Measurements from ENCODE around the gene PRRX2.
"Not testable (repeated sequence)": the region's sequence is repeated elsewhere in the genome, so short reads cannot be mapped to it uniquely, and the experiment has no call there.

The PRRX2 gene

GRCh38 chr9:129749575-129749974, 84.1 kb downstream of the PRRX2 start:
- Histone ChIP-seq H3K36me3 (ENCODE audit: insufficient read depth, low read depth, low read length) (no peaks in the 10 kb centered on the region), H3K9me3 (ENCODE audit: insufficient read depth, low read depth, low read length) (no peaks in the 10 kb centered on the region), H3K4me3 (ENCODE audit: low read length) (no peak overlapping the region), H3K27me3 (ENCODE audit: insufficient read depth, low read length) (peaks cover 10% of the 10 kb centered on the region), H3K9ac (ENCODE audit: low read depth, low read length) (no peak overlapping the region), H3K27ac (ENCODE audit: low read length) (no peak overlapping the region), H3K4me1 (ENCODE audit: insufficient read depth, low read length) (no peaks in the 10 kb centered on the region)

GRCh38 chr9:129750013-129750638, 84.7 kb downstream of the PRRX2 start:
- no peak overlapping the region for H3K9ac ChIP-seq (ENCODE audit: low read depth, low read length)
- no peaks in the 10 kb centered on the region for H3K36me3 ChIP-seq (ENCODE audit: insufficient read depth, low read depth, low read length)
- H3K27ac ChIP-seq (ENCODE audit: low read length): no peak overlapping the region
- H3K4me1 ChIP-seq (ENCODE audit: insufficient read depth, low read length): no peaks in the 10 kb centered on the region
- H3K27me3 ChIP-seq (ENCODE audit: insufficient read depth, low read length): peaks cover 10% of the 10 kb centered on the region
- H3K4me3 ChIP-seq (ENCODE audit: low read length): no peak overlapping the region
- no peaks in the 10 kb centered on the region for H3K9me3 ChIP-seq (ENCODE audit: insufficient read depth, low read depth, low read length)

- Histone ChIP-seq H3K4me1 (ENCODE audit: insufficient read depth, low read length) (no peaks in the 10 kb centered on the region), H3K9me3 (ENCODE audit: insufficient read depth, low read depth, low read length) (no peaks in the 10 kb centered on the region), H3K4me3 (ENCODE audit: low read length) (peak overlapping the region; percentile 33; the same call in 1 of the 2 replicates), H3K27ac (ENCODE audit: low read length) (no peak overlapping the region), H3K27me3 (ENCODE audit: insufficient read depth, low read length) (peaks cover 10% of the 10 kb centered on the region), H3K36me3 (ENCODE audit: insufficient read depth, low read depth, low read length) (no peaks in the 10 kb centered on the region), H3K9ac (ENCODE audit: low read depth, low read length) (no peak overlapping the region)
These were observed 86.7 kb downstream of the PRRX2 start for GRCh38 chr9:129751841-129752801.

GRCh38 chr9:129752900-129753729, 87.7 kb downstream of the PRRX2 start, which contains the start of gene PTGES:
PTGES (minus strand) TSS chr9:129753042; CDS start chr9:129753012, 30 bp downstream.
- H3K27me3 ChIP-seq (ENCODE audit: insufficient read depth, low read length): peaks cover 10% of the 10 kb centered on the region
- peak within 1 kb of the TSS; percentile 33; the same call in 1 of the 2 replicates for H3K4me3 ChIP-seq (ENCODE audit: low read length)
- H3K27ac ChIP-seq (ENCODE audit: low read length): no peak within 1 kb of the TSS

GRCh38 chr9:129755151-129755550, 89.7 kb downstream of the PRRX2 start:
- Histone ChIP-seq H3K9ac (ENCODE audit: low read depth, low read length) (no peak overlapping the region), H3K36me3 (ENCODE audit: insufficient read depth, low read depth, low read length) (no peaks in the 10 kb centered on the region), H3K4me1 (ENCODE audit: insufficient read depth, low read length) (no peaks in the 10 kb centered on the region), H3K27me3 (ENCODE audit: insufficient read depth, low read length) (peaks cover 10% of the 10 kb centered on the region), H3K27ac (ENCODE audit: low read length) (no peak overlapping the region), H3K4me3 (ENCODE audit: low read length) (no peak overlapping the region), H3K9me3 (ENCODE audit: insufficient read depth, low read depth, low read length) (no peaks in the 10 kb centered on the region)

More at GRCh38 chr9:129752900-129753729, 87.7 kb downstream of the PRRX2 start, which contains the start of gene PTGES:
- H3K36me3 ChIP-seq (ENCODE audit: insufficient read depth, low read depth, low read length): no peaks in the 10 kb centered on the region
- H3K9me3 ChIP-seq (ENCODE audit: insufficient read depth, low read depth, low read length): no peaks in the 10 kb centered on the region
- H3K9ac ChIP-seq (ENCODE audit: low read depth, low read length): no peak within 1 kb of the TSS
- no peaks in the 10 kb centered on the region for H3K4me1 ChIP-seq (ENCODE audit: insufficient read depth, low read length)

- Histone ChIP-seq H3K4me3 (ENCODE audit: low read length) (no peak overlapping the region), H3K4me1 (ENCODE audit: insufficient read depth, low read length) (no peaks in the 10 kb centered on the region), H3K27ac (ENCODE audit: low read length) (no peak overlapping the region), H3K36me3 (ENCODE audit: insufficient read depth, low read depth, low read length) (no peaks in the 10 kb centered on the region), H3K27me3 (ENCODE audit: insufficient read depth, low read length) (peaks cover 10% of the 10 kb centered on the region), H3K9me3 (ENCODE audit: insufficient read depth, low read depth, low read length) (no peaks in the 10 kb centered on the region), H3K9ac (ENCODE audit: low read depth, low read length) (no peak overlapping the region)
These were observed 90.7 kb downstream of the PRRX2 start for GRCh38 chr9:129756191-129756590.

GRCh38 chr9:129757045-129757444, 91.6 kb downstream of the PRRX2 start:
- Histone ChIP-seq H3K4me3 (ENCODE audit: low read length) (no peak overlapping the region), H3K36me3 (ENCODE audit: insufficient read depth, low read depth, low read length) (no peaks in the 10 kb centered on the region), H3K9ac (ENCODE audit: low read depth, low read length) (no peak overlapping the region), H3K4me1 (ENCODE audit: insufficient read depth, low read length) (no peaks in the 10 kb centered on the region), H3K9me3 (ENCODE audit: insufficient read depth, low read depth, low read length) (no peaks in the 10 kb centered on the region), H3K27me3 (ENCODE audit: insufficient read depth, low read length) (peaks cover 7% of the 10 kb centered on the region; the same call in 1 of the 2 replicates), H3K27ac (ENCODE audit: low read length) (no peak overlapping the region)

GRCh38 chr9:129759319-129759718, 93.9 kb downstream of the PRRX2 start:
- Histone ChIP-seq H3K27me3 (ENCODE audit: insufficient read depth, low read length) (no peaks in the 10 kb centered on the region), H3K4me1 (ENCODE audit: insufficient read depth, low read length) (no peaks in the 10 kb centered on the region), H3K9ac (ENCODE audit: low read depth, low read length) (no peak overlapping the region), H3K27ac (ENCODE audit: low read length) (no peak overlapping the region), H3K9me3 (ENCODE audit: insufficient read depth, low read depth, low read length) (no peaks in the 10 kb centered on the region), H3K4me3 (ENCODE audit: low read length) (no peak overlapping the region), H3K36me3 (ENCODE audit: insufficient read depth, low read depth, low read length) (no peaks in the 10 kb centered on the region)

- H3K4me3 ChIP-seq (ENCODE audit: low read length): no peak overlapping the region
These were observed 94.5 kb downstream of the PRRX2 start for GRCh38 chr9:129759804-129760502.

GRCh38 chr9:129760784-129761183, 95.3 kb downstream of the PRRX2 start:
- H3K27ac ChIP-seq (ENCODE audit: low read length); H3K9ac ChIP-seq (ENCODE audit: low read depth, low read length): not testable (repeated sequence)

More at GRCh38 chr9:129759804-129760502, 94.5 kb downstream of the PRRX2 start:
- Histone ChIP-seq H3K27ac (ENCODE audit: low read length) (no peak overlapping the region), H3K36me3 (ENCODE audit: insufficient read depth, low read depth, low read length) (no peaks in the 10 kb centered on the region), H3K9me3 (ENCODE audit: insufficient read depth, low read depth, low read length) (no peaks in the 10 kb centered on the region), H3K9ac (ENCODE audit: low read depth, low read length) (no peak overlapping the region), H3K4me1 (ENCODE audit: insufficient read depth, low read length) (no peaks in the 10 kb centered on the region), H3K27me3 (ENCODE audit: insufficient read depth, low read length) (no peaks in the 10 kb centered on the region)

More at GRCh38 chr9:129760784-129761183, 95.3 kb downstream of the PRRX2 start:
- H3K36me3 ChIP-seq (ENCODE audit: insufficient read depth, low read depth, low read length); H3K27me3 ChIP-seq (ENCODE audit: insufficient read depth, low read length); H3K4me1 ChIP-seq (ENCODE audit: insufficient read depth, low read length); H3K4me3 ChIP-seq (ENCODE audit: low read length); H3K9me3 ChIP-seq (ENCODE audit: insufficient read depth, low read depth, low read length): not testable (repeated sequence)

Data from iPS-20b (cell line).